ENCODE results near the gene KRT4. TPM values are rescaled to one million over a fixed set of nuclear protein-coding genes. Genes with fewer than 3 reads are reported as not detected.

KRT4 gene
- total RNA-seq, 1 experiment from 2014 or later: not detected

- Histone ChIP-seq H4K20me1 (ENCODE audit: control insufficient read depth, insufficient read depth, insufficient read length) (no peaks in the 10 kb centered on the region), H2AFZ (ENCODE audit: low read length) (no peak overlapping the region), H3K23me2 (ENCODE audit: insufficient read length, low read depth, low read length, poor library complexity, severe bottlenecking) (peaks cover 2% of the 10 kb centered on the region), H4K91ac (ENCODE audit: insufficient read length, low read depth, low read length) (no peak overlapping the region), H3K14ac (ENCODE audit: insufficient read depth, low read length) (no peak overlapping the region; the same call in 1 of the 2 replicates), H3K23ac (ENCODE audit: insufficient read length, low read depth, low read length) (no peak overlapping the region), H2BK12ac (ENCODE audit: insufficient read length, low read depth, low read length) (no peak overlapping the region), H2BK20ac (ENCODE audit: low read depth, low read length, poor library complexity, severe bottlenecking) (no peak overlapping the region), H2BK15ac (ENCODE audit: low read depth, low read length) (no peak overlapping the region), H2BK5ac (ENCODE audit: insufficient read length, low read length) (no peak overlapping the region), H3K18ac (ENCODE audit: insufficient read length, low read depth, low read length) (no peak overlapping the region), H3K79me1 (ENCODE audit: insufficient read depth, low read depth, low read length, poor library complexity, severe bottlenecking) (no peaks in the 10 kb centered on the region), H3K27me3 (ENCODE audit: insufficient read depth, low read length) (no peaks in the 10 kb centered on the region; the same call in 1 of the 2 replicates), H3K9ac (ENCODE audit: extremely low read depth, insufficient read length, low read length) (no peak overlapping the region), H3T11ph (ENCODE audit: low read length) (no peak overlapping the region), H3K4me2 (ENCODE audit: insufficient read depth, insufficient read length, low read length) (no peak overlapping the region), H3K56ac (ENCODE audit: insufficient read length, low read depth, low read length) (no peak overlapping the region), H3K4me1 (ENCODE audit: insufficient read depth, low read length) (no peaks in the 10 kb centered on the region), H4K5ac (ENCODE audit: insufficient read length, low read depth, low read length) (no peak overlapping the region), H3K9me3 (ENCODE audit: control insufficient read depth, low read depth, low read length) (no peaks in the 10 kb centered on the region), H2AK5ac (ENCODE audit: insufficient read length, low read length) (no peak overlapping the region), H2BK120ac (ENCODE audit: low read depth, low read length, poor library complexity, severe bottlenecking) (no peak overlapping the region), H3K27ac (ENCODE audit: insufficient read length, low read depth, low read length) (no peak overlapping the region), H4K8ac (replicated peaks; ENCODE audit: insufficient read length, low read depth, low read length) (no peak overlapping the region), H3K79me2 (ENCODE audit: insufficient read depth, low read length) (no peaks in the 10 kb centered on the region), H3K4ac (ENCODE audit: low read depth, low read length) (no peak overlapping the region)
- no CpG with 5 or more reads among the region's 14 CpGs for WGBS (ENCODE audit: extremely low coverage, insufficient read length, low lambda C conversion rate)
- Mint-ChIP-seq H3K36me3 (ENCODE audit: insufficient read depth in 1 of 3, low read depth in 3 of 3) (no peaks in the 10 kb centered on the region), H3K27me3 (ENCODE audit: low read depth) (peaks cover 17% of the 10 kb centered on the region), H3K4me1 (no peaks in the 10 kb centered on the region; a peak in 1 of 4 replicates), H3K27ac (no peak overlapping the region), H3K4me3 (no peak overlapping the region), H3K9me3 (no peaks in the 10 kb centered on the region)
- DNase-seq: peak; percentile 24
- TF ChIP-seq, protein P1, sequence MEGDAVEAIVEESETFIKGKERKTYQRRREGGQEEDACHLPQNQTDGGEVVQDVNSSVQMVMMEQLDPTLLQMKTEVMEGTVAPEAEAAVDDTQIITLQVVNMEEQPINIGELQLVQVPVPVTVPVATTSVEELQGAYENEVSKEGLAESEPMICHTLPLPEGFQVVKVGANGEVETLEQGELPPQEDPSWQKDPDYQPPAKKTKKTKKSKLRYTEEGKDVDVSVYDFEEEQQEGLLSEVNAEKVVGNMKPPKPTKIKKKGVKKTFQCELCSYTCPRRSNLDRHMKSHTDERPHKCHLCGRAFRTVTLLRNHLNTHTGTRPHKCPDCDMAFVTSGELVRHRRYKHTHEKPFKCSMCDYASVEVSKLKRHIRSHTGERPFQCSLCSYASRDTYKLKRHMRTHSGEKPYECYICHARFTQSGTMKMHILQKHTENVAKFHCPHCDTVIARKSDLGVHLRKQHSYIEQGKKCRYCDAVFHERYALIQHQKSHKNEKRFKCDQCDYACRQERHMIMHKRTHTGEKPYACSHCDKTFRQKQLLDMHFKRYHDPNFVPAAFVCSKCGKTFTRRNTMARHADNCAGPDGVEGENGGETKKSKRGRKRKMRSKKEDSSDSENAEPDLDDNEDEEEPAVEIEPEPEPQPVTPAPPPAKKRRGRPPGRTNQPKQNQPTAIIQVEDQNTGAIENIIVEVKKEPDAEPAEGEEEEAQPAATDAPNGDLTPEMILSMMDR (conservative IDR thresholded peaks at IDR 0.05): no peak
Measured at GRCh38 chr12:52838609-52839435, 24.9 kb upstream of the KRT4 start.

All from H9 (cell line).